AG04450 (cell line): ENCODE measurements around the gene ESD. TPM values are rescaled to one million over a fixed set of nuclear protein-coding genes. Genes with fewer than 3 reads are reported as not detected.
A peak's percentile ranks its signal among the peaks of the same experiment; 100 is the strongest.

ENCODE experiments used
- CTCF ChIA-PET: fragments of 300-600, 350-600 bp; formaldehyde crosslinking; extraction: SDS; loops from one replicate; lab custom pipeline; 2022; ENCODE audit warnings: antibody characterized with exemption, inconsistent platforms; lab: Charles Lee
- POLR2A ChIA-PET: fragments of 350-600 bp; formaldehyde crosslinking; extraction: SDS; loops from one replicate; lab custom pipeline; 2021; ENCODE audit warnings: antibody characterized with exemption, inconsistent platforms; lab: Yijun Ruan, JAX
- DNase-seq: peaks from one replicate; pipeline ENCODE4 v3.0.0-alpha.2; 2011; ENCODE audit warnings: low read depth, low spot score
- H3K27ac ChIP-seq: one replicate; pipeline ENCODE4 v1.5.1; 2012; ENCODE audit warnings: low read depth, low read length, control low read depth
- H3K27me3 ChIP-seq: one replicate; pipeline ENCODE4 v1.6.0; 2012; ENCODE audit warnings: low read length; ENCODE audit not compliant: control insufficient read depth, insufficient read depth
- H3K4me3 ChIP-seq: 2 replicates; pipeline ENCODE4 v1.5.1; 2011; ENCODE audit warnings: mild to moderate bottlenecking, low read depth, low read length, control low read depth
- H3K9me3 ChIP-seq: 2 replicates; pipeline ENCODE4 v1.5.1; 2012; ENCODE audit warnings: low read length; ENCODE audit not compliant: control insufficient read depth, insufficient read depth
- polyA plus RNA-seq: library from polyadenylated mRNA; depleted of rRNA; stranded (reverse); fragments of >200 nt; gene quantifications from 2 replicates; pipeline ENCODE4 v1.2.3, GENCODE V29; 2011
- TF ChIP-seq, protein P1 (sequence below): IDR thresholded peaks from 2 replicates; pipeline ENCODE4 v1.5.1; 2011; ENCODE audit warnings: low read depth, low read length, control low read depth, inconsistent platforms

The ESD gene
- polyA plus RNA-seq, 1 experiment = 208 TPM

DNA sequence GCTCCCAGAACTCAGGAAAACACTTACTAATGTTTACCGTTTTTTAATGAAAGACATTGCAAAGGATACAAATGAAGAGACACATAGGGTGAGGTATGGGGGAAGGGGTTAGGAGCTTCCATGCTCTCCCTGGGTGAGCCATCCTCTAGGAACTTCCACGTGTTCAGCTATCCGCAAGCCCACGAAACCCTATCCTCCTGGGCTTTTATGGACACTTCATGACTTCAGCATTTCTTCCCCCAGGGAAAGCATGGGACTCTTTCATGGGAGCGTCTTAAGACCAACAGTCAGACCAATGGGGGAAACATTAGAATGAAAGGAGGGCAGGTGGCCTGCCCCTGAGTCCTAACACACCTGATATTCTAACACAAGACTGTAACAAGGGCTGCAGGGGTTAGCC is 6.6 kb upstream of the ESD start:
- CTCF ChIA-PET = no interaction called here
- POLR2A ChIA-PET = no interaction called here
- DNase-seq = no peak
- H3K9me3 ChIP-seq = no peaks in the 10 kb centered on the region
- TF ChIP-seq, protein P1, sequence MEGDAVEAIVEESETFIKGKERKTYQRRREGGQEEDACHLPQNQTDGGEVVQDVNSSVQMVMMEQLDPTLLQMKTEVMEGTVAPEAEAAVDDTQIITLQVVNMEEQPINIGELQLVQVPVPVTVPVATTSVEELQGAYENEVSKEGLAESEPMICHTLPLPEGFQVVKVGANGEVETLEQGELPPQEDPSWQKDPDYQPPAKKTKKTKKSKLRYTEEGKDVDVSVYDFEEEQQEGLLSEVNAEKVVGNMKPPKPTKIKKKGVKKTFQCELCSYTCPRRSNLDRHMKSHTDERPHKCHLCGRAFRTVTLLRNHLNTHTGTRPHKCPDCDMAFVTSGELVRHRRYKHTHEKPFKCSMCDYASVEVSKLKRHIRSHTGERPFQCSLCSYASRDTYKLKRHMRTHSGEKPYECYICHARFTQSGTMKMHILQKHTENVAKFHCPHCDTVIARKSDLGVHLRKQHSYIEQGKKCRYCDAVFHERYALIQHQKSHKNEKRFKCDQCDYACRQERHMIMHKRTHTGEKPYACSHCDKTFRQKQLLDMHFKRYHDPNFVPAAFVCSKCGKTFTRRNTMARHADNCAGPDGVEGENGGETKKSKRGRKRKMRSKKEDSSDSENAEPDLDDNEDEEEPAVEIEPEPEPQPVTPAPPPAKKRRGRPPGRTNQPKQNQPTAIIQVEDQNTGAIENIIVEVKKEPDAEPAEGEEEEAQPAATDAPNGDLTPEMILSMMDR = no peak
- H3K27ac ChIP-seq = peak overlapping the region; percentile 71
- H3K4me3 ChIP-seq = no peak overlapping the region
- H3K27me3 ChIP-seq = no peaks in the 10 kb centered on the region

DNA sequence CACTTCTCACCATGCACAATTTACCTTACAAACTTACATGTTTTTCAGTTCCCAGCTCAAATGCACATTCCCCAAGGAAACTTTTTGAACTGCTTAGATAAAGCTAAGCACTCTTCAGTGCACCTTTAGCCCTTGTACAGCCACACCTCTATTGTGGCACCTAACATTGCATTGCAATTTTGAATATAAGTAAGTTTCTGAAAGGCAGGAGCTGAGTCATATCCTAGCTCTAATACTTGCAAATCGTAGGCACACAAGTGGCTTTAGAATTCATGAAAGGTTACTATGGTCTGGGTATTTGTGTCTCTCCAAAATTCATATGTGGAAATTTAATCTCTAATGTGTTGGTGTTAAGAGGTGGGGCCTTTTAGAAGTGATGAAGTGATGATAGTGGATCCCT is 4.9 kb upstream of the ESD start:
- Histone ChIP-seq H3K4me3 (no peak overlapping the region), H3K27ac (no peak overlapping the region), H3K9me3 (no peaks in the 10 kb centered on the region), H3K27me3 (no peaks in the 10 kb centered on the region)
- ChIA-PET POLR2A (no interaction called here), CTCF (interaction anchor here (1.3 to 1.5 kb wide), 2 partner anchors 30 kb away, joined by 3 to 4 read pairs; no protein-coding TSS in a partner anchor)
- TF ChIP-seq, protein P1 = no peak
- DNase-seq = no peak

DNA sequence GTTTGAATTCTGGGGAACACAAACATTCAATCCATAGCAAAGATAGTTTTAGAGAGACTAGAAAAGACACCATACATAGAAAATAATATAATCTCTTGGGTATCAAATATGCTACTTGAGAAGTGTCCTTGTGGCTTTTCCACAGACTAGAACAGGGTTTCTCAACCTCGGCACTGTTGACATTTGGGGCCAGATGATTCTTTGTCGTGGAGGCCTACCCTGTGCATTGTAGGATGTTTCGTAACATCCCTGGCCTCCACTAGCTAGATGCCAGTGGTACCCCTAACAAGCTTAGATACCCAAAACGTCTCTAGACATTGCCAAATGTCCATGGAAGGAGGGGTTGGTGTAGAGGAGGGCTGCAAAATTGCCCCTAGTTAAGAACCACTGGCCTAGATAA is 2.2 kb upstream of the ESD start:
- POLR2A ChIA-PET = no interaction called here

DNA sequence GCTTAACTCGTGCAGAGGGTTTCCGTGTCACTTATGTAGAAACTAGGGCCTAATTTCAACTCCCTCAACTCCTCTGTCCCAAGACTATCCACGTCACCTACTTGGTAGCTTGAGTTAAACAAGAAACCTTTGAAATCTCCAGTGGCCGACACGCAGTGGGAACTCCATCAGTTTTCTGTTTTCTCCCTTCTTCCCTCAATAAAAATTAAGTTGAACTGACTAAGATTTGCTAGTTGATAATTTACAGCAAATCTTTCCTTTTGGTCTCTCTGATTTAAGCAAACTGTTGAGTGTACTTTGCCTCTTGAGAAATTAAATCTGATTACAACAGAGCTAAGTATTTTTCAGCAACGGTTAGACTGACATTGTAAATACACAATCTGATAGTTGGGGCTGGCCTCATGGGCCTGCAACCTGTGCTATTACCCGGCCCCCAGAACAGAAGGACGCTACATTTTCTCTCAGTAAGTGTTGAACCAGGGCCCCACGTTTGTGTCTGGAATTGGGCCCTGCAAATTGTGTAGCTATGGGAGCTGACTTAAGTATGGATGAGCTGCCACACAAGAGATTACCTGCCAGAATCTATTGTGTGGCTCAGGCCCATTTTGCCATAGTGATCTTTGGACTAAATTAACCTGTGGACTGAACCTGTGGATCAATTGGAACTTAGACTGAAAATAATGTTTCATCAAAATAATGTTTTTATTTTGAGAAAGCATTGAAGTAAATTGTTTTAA is 708 bp upstream of the ESD start:
- no peaks in the 10 kb centered on the region for H3K9me3 ChIP-seq
- peak overlapping the region; percentile 88 for H3K4me3 ChIP-seq
- TF ChIP-seq, protein P1 = no peak
- ChIA-PET POLR2A (interaction anchor here (0.6 kb wide), 1 partner anchor 621 kb away, joined by 3 read pairs; no protein-coding TSS in a partner anchor), CTCF (interaction anchor here (0.6 kb wide), 1 partner anchor 876 kb away, joined by 3 read pairs; no protein-coding TSS in a partner anchor)
- DNase-seq = no peak
- H3K27ac ChIP-seq = peak overlapping the region; percentile 74
- no peaks in the 10 kb centered on the region for H3K27me3 ChIP-seq

More for the DNA sequence above, 2.2 kb upstream of the ESD start:
- DNase-seq = no peak
- Histone ChIP-seq H3K4me3 (no peak overlapping the region), H3K27ac (no peak overlapping the region), H3K9me3 (no peaks in the 10 kb centered on the region), H3K27me3 (no peaks in the 10 kb centered on the region)
- TF ChIP-seq, protein P1 = no peak
- CTCF ChIA-PET = no interaction called here

DNA sequence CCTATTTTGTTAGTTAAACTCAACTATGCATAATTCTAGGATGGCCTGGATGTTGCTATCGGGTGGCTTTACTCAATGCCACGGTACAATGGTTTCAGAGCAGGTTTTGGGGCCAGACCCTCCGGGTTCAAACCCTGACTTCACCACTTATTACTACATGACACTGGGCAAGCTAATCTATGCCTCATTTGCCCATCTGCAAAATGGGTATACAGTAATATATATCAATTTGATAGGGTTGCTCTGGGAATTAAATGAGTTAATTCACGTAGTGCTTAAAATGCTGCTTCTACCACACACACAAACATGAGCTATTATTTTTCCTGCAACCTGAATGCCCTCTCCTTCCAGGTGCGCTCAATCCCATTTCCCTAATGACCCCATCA is 839 bp downstream of the ESD start:
- POLR2A ChIA-PET = interaction anchor here (0.6 kb wide), 1 partner anchor 148 kb away, joined by 3 read pairs; no protein-coding TSS in a partner anchor
- peak overlapping the region; percentile 88 for H3K4me3 ChIP-seq
- DNase-seq = no peak
- CTCF ChIA-PET = no interaction called here
- peak overlapping the region; percentile 79 for H3K27ac ChIP-seq
- H3K9me3 ChIP-seq = no peaks in the 10 kb centered on the region
- H3K27me3 ChIP-seq = no peaks in the 10 kb centered on the region
- TF ChIP-seq, protein P1 = no peak
